Neural progenitor cell (in vitro differentiated cells): ENCODE data around the gene ZSWIM5.

Experiments used
- CTCF ChIP-seq: fragments of 200-600 bp; sonication (generic); IDR thresholded peaks from 2 replicates; pipeline ENCODE4 v1.5.1; 2017; ENCODE audit warnings: antibody characterized with exemption, mild to moderate bottlenecking
- EZH2 ChIP-seq: fragments of 200-600 bp; sonication (generic); IDR thresholded peaks from 2 replicates; pipeline ENCODE4 v1.6.1; 2017; ENCODE audit warnings: antibody characterized with exemption, mild to moderate bottlenecking, moderate library complexity
- EZH2phosphoT487 ChIP-seq: fragments of 200-600 bp; sonication (generic); IDR thresholded peaks from 2 replicates; pipeline ENCODE4 v1.6.1; 2017; ENCODE audit warnings: antibody characterized with exemption

GRCh38 chr1:45079533-45079932, 126.9 kb downstream of the ZSWIM5 start:
- TF ChIP-seq EZH2 (no peak), CTCF (no peak), EZH2phosphoT487 (no peak)
